IPS-18a (cell line): ENCODE results near the gene DIP2C.
"Not testable (repeated sequence)": the region's sequence is repeated elsewhere in the genome, so short reads cannot be mapped to it uniquely, and the experiment has no call there.

Source experiments
- H3K27ac ChIP-seq: one replicate; pipeline ENCODE4 v1.5.1; 2013; ENCODE audit warnings: low read length
- H3K27me3 ChIP-seq: one replicate; pipeline ENCODE4 v1.6.1; 2013; ENCODE audit warnings: mild to moderate bottlenecking, low read length; ENCODE audit not compliant: control insufficient read depth, insufficient read depth
- H3K36me3 ChIP-seq: one replicate; pipeline ENCODE4 v1.6.1; 2013; ENCODE audit warnings: low read depth, low read length; ENCODE audit not compliant: control insufficient read depth
- H3K4me1 ChIP-seq: one replicate; pipeline ENCODE4 v1.6.1; 2013; ENCODE audit warnings: low read depth, low read length; ENCODE audit not compliant: control insufficient read depth
- H3K4me3 ChIP-seq: one replicate; pipeline ENCODE4 v1.5.1; 2013; ENCODE audit warnings: low read length
- H3K9ac ChIP-seq: one replicate; pipeline ENCODE4 v1.6.1; 2013; ENCODE audit warnings: mild to moderate bottlenecking, low read length, moderate library complexity
- H3K9me3 ChIP-seq: one replicate; pipeline ENCODE4 v1.6.1; 2013; ENCODE audit warnings: low read depth, low read length; ENCODE audit not compliant: control insufficient read depth

Gene DIP2C

DNA sequence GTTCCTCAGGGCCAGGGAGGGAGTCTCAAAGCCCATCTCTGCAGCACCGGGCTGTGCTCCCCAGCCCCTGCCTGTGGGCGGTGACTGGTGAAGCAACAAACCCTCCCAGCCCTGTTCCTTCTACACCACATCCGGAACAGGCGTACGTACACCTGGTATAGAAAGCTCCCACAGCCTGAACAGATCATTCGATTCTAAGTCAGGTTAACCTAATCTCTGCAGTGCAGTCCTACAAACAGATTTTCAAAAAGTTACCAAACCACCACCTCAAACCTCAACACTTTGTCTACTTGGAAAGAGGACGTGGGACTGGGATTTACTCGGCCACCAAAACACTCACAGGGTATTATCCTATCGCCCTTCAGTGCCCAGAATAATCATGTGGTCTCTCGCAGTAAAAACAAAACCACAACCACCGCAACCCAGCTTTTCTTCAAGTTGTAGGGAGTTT lies 238.4 kb downstream of the DIP2C start:
- no peaks in the 10 kb centered on the region for H3K4me1 ChIP-seq

DNA sequence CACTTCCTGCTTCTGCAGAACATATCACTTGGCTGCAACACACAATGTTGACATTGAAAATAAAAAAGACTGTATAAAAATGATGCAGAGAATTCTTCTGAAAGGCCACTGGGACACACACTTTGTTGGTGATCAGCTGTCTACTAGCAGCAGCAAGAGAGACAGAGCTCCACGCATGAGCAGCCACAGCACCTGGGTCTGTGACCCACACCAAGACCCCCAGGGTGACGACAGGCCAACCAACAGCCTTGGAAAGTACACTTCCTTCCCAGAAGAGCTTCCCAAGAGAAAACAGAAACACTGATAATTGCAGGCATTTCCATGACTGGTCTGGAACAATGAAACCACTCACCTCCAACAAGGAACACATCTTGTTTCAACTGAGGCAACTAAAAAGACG lies 239.0 kb downstream of the DIP2C start:
- H3K4me1 ChIP-seq = no peaks in the 10 kb centered on the region
- no peak overlapping the region for H3K9ac ChIP-seq
- H3K9me3 ChIP-seq = no peaks in the 10 kb centered on the region
- H3K36me3 ChIP-seq = no peaks in the 10 kb centered on the region
- H3K27me3 ChIP-seq = no peaks in the 10 kb centered on the region
- H3K27ac ChIP-seq = no peak overlapping the region
- H3K4me3 ChIP-seq = no peak overlapping the region

More for the DNA sequence above, 238.4 kb downstream of the DIP2C start:
- Histone ChIP-seq H3K9me3 (no peaks in the 10 kb centered on the region), H3K36me3 (no peaks in the 10 kb centered on the region), H3K9ac (no peak overlapping the region), H3K27ac (no peak overlapping the region), H3K4me3 (no peak overlapping the region), H3K27me3 (no peaks in the 10 kb centered on the region)

GRCh38 chr10:449331-449730 lies 240.1 kb downstream of the DIP2C start:
- not testable (repeated sequence) for H3K36me3 ChIP-seq, H3K27me3 ChIP-seq, H3K4me3 ChIP-seq, H3K27ac ChIP-seq, H3K9me3 ChIP-seq, H3K9ac ChIP-seq, H3K4me1 ChIP-seq

- Histone ChIP-seq H3K4me1 (no peaks in the 10 kb centered on the region), H3K36me3 (no peaks in the 10 kb centered on the region), H3K9me3 (no peaks in the 10 kb centered on the region), H3K9ac (no peak overlapping the region), H3K27ac (no peak overlapping the region), H3K27me3 (no peaks in the 10 kb centered on the region), H3K4me3 (no peak overlapping the region)
These were observed 246.0 kb downstream of the DIP2C start for GRCh38 chr10:443459-443858.

- Histone ChIP-seq H3K27me3 (no peaks in the 10 kb centered on the region), H3K27ac (no peak overlapping the region), H3K4me1 (no peaks in the 10 kb centered on the region), H3K4me3 (no peak overlapping the region), H3K9ac (no peak overlapping the region), H3K36me3 (no peaks in the 10 kb centered on the region), H3K9me3 (no peaks in the 10 kb centered on the region)
These were observed 247.3 kb downstream of the DIP2C start for GRCh38 chr10:442209-442608.

GRCh38 chr10:441659-442058 lies 247.8 kb downstream of the DIP2C start:
- Histone ChIP-seq H3K4me3 (no peak overlapping the region), H3K27ac (no peak overlapping the region), H3K36me3 (no peaks in the 10 kb centered on the region), H3K4me1 (no peaks in the 10 kb centered on the region), H3K9ac (no peak overlapping the region), H3K27me3 (no peaks in the 10 kb centered on the region), H3K9me3 (no peaks in the 10 kb centered on the region)

DNA sequence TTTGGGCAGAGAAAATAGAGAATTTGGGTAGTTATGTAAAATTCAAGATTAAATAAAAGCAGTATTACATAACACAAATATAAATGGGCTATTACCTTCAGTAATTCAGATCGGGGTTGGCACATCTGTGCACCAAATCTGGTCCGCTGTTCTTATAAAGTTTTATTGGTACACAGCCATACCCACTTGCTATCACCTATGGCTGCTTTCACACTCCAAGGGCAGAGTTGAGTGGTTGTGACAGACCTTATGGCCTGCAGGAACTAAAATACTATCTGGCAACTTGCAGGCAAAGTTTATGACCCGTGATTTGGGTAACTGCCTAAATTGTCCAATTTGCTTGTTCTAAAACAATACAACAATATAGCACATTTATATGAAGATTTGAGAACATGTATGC lies 249.3 kb downstream of the DIP2C start:
- H3K4me1 ChIP-seq = no peaks in the 10 kb centered on the region
- no peak overlapping the region for H3K4me3 ChIP-seq
- H3K27me3 ChIP-seq = no peaks in the 10 kb centered on the region
- H3K9me3 ChIP-seq = no peaks in the 10 kb centered on the region
- H3K27ac ChIP-seq = no peak overlapping the region
- no peak overlapping the region for H3K9ac ChIP-seq
- no peaks in the 10 kb centered on the region for H3K36me3 ChIP-seq

DNA sequence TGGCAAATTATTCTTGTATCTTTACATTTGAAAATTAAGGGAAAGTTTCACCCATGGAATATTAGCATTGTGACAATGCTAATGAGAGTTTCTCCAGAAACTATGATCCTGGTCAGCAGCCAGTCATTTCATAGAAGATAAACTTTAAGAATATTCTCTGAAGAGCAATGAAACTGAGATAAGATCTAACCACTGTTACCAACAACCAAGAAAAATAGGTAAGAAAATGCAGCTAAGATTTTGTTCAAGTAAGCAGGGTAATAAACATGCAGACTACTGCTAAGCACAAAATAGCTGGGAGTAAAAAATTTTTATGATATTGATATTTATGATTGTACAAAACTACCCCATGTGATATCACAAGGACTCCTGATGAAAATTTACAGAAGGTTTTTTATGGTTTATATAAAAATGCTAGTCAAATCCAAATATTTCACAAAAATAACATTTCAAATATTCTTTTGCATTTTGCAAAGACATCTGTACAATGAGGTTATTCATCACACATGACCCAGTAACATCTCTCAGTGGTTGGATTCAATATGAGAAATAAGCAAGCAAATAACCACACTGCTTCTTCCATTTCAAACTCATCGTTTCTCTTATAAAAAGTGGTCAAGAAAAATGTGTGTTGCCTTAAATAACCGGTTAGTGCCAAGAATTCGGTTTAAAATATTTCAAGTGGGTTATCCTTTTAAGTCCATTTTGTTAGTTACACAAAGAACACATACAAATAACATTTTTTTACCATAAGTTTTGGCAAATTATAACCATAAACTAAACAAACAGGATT lies 251.6 kb downstream of the DIP2C start:
- no peaks in the 10 kb centered on the region for H3K27me3 ChIP-seq
- H3K9ac ChIP-seq = no peak overlapping the region
- H3K4me1 ChIP-seq = no peaks in the 10 kb centered on the region
- no peak overlapping the region for H3K27ac ChIP-seq
- H3K4me3 ChIP-seq = no peak overlapping the region
- H3K9me3 ChIP-seq = peaks cover 4% of the 10 kb centered on the region
- no peaks in the 10 kb centered on the region for H3K36me3 ChIP-seq

DNA sequence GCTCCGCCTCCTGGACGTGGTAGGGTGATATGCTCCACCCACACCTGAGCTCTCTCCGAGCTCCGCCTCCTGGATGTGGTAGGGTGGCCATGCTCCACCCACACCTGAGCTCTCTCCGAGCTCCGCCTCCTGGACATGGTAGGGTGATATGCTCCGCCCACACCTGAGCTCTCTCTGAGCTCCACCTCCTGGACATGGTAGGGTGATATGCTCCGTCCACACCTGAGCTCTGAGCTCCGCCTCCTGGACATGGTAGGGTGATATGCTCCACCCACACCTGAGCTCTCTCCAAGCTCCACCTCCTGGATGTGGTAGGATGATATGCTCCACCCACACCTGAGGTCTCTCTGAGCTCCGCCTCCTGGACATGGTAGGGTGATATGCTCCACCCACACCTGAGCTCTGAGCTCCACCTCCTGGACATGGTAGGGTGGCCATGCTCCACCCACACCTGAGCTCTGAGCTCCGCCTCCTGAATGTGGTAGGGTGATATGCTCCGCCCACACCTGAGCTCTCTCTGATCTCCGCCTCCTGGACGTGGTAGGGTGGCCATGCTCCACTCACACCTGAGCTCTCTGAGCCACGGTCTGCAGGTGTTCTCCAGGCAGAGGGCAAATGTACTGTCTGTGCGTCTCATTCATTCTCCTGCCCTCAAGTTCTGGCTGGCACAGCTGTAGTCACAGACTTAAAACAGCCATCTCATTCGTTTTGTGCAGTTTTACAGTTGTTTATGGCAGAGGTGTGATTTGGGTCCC lies 252.4 kb downstream of the DIP2C start:
- H3K4me1 ChIP-seq = no peaks in the 10 kb centered on the region
- no peak overlapping the region for H3K4me3 ChIP-seq
- no peak overlapping the region for H3K27ac ChIP-seq
- no peak overlapping the region for H3K9ac ChIP-seq
- no peaks in the 10 kb centered on the region for H3K27me3 ChIP-seq
- no peaks in the 10 kb centered on the region for H3K36me3 ChIP-seq
- H3K9me3 ChIP-seq = peaks cover 9% of the 10 kb centered on the region

DNA sequence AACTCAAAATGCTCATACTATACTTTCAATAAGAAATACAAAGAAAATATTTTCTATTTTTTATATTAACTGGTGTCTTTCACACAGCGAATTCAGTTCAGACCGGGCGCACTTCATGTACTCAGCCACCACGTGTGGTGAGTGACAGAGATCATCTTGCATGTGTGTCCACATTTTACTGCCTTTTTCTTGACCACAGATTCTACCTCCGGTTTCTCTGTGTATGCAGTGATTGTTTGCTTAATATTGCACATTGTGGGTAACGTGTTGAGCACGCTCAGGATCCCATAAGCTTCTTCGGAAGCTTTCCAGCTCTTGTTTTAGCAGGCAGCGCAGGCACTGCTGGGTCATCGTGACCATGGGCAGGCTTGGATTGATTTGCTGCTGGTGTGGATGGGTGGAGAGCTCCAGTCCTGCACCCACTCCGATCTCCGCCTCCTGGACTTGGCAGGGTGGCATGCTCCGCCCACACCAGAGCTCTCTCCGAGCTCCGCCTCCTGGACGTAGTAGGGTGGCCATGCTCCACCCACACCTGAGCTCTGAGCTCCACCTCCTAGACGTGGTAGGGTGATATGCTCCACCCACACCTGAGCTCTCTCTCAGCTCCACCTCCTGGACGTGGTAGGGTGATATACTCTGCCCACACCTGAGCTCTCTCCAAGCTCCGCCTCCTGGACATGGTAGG lies 253.3 kb downstream of the DIP2C start:
- no peaks in the 10 kb centered on the region for H3K36me3 ChIP-seq
- no peak overlapping the region for H3K27ac ChIP-seq
- no peaks in the 10 kb centered on the region for H3K4me1 ChIP-seq
- peaks cover 9% of the 10 kb centered on the region for H3K9me3 ChIP-seq
- H3K9ac ChIP-seq = no peak overlapping the region
- no peak overlapping the region for H3K4me3 ChIP-seq
- H3K27me3 ChIP-seq = no peaks in the 10 kb centered on the region

DNA sequence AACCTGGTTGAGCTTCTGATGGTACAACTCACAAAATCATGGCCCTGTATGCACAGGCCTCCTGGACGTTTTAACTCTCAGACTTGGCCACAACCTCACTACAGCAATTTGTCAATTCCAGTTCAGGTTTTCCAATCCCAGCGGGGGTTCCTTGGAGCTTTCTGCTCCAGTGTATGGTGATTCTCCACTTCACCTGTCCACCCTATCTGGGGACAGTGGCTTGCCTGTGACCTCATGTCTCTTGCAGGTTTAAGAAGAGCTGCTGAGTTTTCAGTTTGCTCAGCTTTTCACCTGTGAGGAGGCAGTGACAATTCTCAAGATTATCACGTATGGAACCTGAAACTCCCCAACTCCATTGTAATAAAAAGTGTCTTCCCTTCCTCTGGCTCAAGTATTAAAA lies 254.1 kb downstream of the DIP2C start:
- no peak overlapping the region for H3K9ac ChIP-seq
- no peak overlapping the region for H3K4me3 ChIP-seq
- H3K27ac ChIP-seq = no peak overlapping the region
- H3K27me3 ChIP-seq = no peaks in the 10 kb centered on the region
- peaks cover 9% of the 10 kb centered on the region for H3K9me3 ChIP-seq
- H3K36me3 ChIP-seq = no peaks in the 10 kb centered on the region
- H3K4me1 ChIP-seq = no peaks in the 10 kb centered on the region
